GM23338 (cell line): ENCODE data around the gene MAP2K7. TPM values are rescaled to one million over a fixed set of nuclear protein-coding genes. Genes with fewer than 3 reads are reported as not detected.

Experiments used
- ATAC-seq: fragments of 200-7000 bp; cut with Tn5 transposase; 3 replicates; pipeline ENCODE4 v1.9.1; 2020
- DNase-seq: peaks from one replicate; pipeline ENCODE4 v3.0.0-alpha.2; 2015; ENCODE audit warnings: low spot score
- H2AFZ ChIP-seq: fragments of 200-600 bp; sonication (generic); 2 replicates; pipeline ENCODE4 v1.8.0; 2016; ENCODE audit warnings: antibody characterized with exemption, mild to moderate bottlenecking, moderate library complexity
- H3F3A ChIP-seq: fragments of 200-600 bp; sonication (generic); replicated peaks from 2 replicates; pipeline ENCODE4 v1.8.0; 2017; ENCODE audit warnings: antibody characterized with exemption, mixed run types, low read depth
- H3K27ac ChIP-seq: fragments of 200-600 bp; sonication (generic); 2 replicates; pipeline ENCODE4 v1.6.1; 2016; ENCODE audit warnings: low read depth
- H3K27me3 ChIP-seq: fragments of 200-600 bp; sonication (generic); 2 replicates; pipeline ENCODE4 v1.8.0; 2016; ENCODE audit warnings: mild to moderate bottlenecking, mixed run types, moderate library complexity; ENCODE audit not compliant: insufficient read depth
- H3K36me3 ChIP-seq: fragments of 200-600 bp; sonication (generic); 2 replicates; pipeline ENCODE4 v1.8.0; 2016; ENCODE audit warnings: mild to moderate bottlenecking; ENCODE audit not compliant: insufficient read depth
- H3K4me1 ChIP-seq: fragments of 200-600 bp; sonication (generic); 2 replicates; pipeline ENCODE4 v1.8.0; 2016; ENCODE audit warnings: mild to moderate bottlenecking, moderate library complexity; ENCODE audit not compliant: insufficient read depth
- H3K4me2 ChIP-seq: fragments of 200-600 bp; sonication (generic); 2 replicates; pipeline ENCODE4 v1.7.1; 2017; ENCODE audit warnings: mixed run types
- H3K4me3 ChIP-seq: fragments of 200-600 bp; sonication (generic); 2 replicates; pipeline ENCODE4 v1.6.1; 2016; ENCODE audit warnings: mixed run types
- H3K79me2 ChIP-seq: fragments of 200-600 bp; sonication (generic); replicated peaks from 2 replicates; pipeline ENCODE4 v1.8.0; 2017; ENCODE audit warnings: mild to moderate bottlenecking; ENCODE audit not compliant: insufficient read depth
- H3K9me2 ChIP-seq: fragments of 200-600 bp; sonication (generic); 2 replicates; pipeline ENCODE4 v1.8.0; 2017; ENCODE audit not compliant: insufficient read depth
- H4K20me1 ChIP-seq: fragments of 200-600 bp; sonication (generic); replicated peaks from 2 replicates; pipeline ENCODE4 v1.8.0; 2017; ENCODE audit warnings: mild to moderate bottlenecking; ENCODE audit not compliant: insufficient read depth
- H3K27ac Mint-ChIP-seq: 2 replicates; pipeline ENCODE4 v1.8.0; 2020; ENCODE audit warnings: inconsistent platforms, mild to moderate bottlenecking, moderate library complexity, mixed read lengths
- H3K27me3 Mint-ChIP-seq: 3 replicates; pipeline ENCODE4 v1.8.0; 2022; ENCODE audit warnings: low read depth, mild to moderate bottlenecking, moderate library complexity, mixed read lengths, inconsistent platforms; ENCODE audit not compliant: insufficient read depth, poor library complexity
- H3K36me3 Mint-ChIP-seq: 3 replicates; pipeline ENCODE4 v1.8.0; 2021; ENCODE audit warnings: low read depth, mild to moderate bottlenecking, inconsistent platforms, moderate library complexity, mixed read lengths
- H3K4me1 Mint-ChIP-seq: 3 replicates; pipeline ENCODE4 v1.8.0; 2020; ENCODE audit warnings: mild to moderate bottlenecking, inconsistent platforms, mixed read lengths
- H3K4me3 Mint-ChIP-seq: 3 replicates; pipeline ENCODE4 v1.8.0; 2021; ENCODE audit warnings: moderate library complexity, mild to moderate bottlenecking, inconsistent platforms, mixed read lengths
- H3K9me3 Mint-ChIP-seq: 3 replicates; pipeline ENCODE4 v1.8.0; 2020; ENCODE audit warnings: moderate library complexity, mild to moderate bottlenecking, inconsistent platforms, mixed read lengths
- CREB1 ChIP-seq: fragments of 250-450 bp; sonication (Bioruptor Pico); IDR thresholded peaks from 2 replicates; pipeline ENCODE4 v1.5.0; 2020; ENCODE audit warnings: low read depth, mild to moderate bottlenecking, moderate library complexity
- CTCF ChIP-seq, 2 experiments: fragments of 200-600 bp in 1 of 2; sonication (generic) in 1 of 2; conservative IDR thresholded peaks; 2 replicates each; pipeline versions ENCODE4 v1.5.1 to v1.6.1; 2016 to 2017; ENCODE audit warnings: antibody characterized with exemption in 2 of 2, low read depth in 2 of 2, mild to moderate bottlenecking in 2 of 2, moderate library complexity in 1 of 2
- ETS1 ChIP-seq: IDR thresholded peaks from 2 replicates; pipeline ENCODE4 v1.6.1; 2016; ENCODE audit warnings: antibody characterized with exemption
- EZH2 ChIP-seq: fragments of 200-600 bp; sonication (generic); IDR thresholded peaks from one replicate; pipeline ENCODE4 v1.8.0; 2017; ENCODE audit warnings: antibody characterized with exemption, mild to moderate bottlenecking, low read depth; ENCODE audit not compliant: unreplicated experiment
- EZH2phosphoT487 ChIP-seq: fragments of 200-600 bp; sonication (generic); IDR thresholded peaks from one replicate; pipeline ENCODE4 v1.8.1; 2018; ENCODE audit warnings: antibody characterized with exemption; ENCODE audit not compliant: unreplicated experiment
- JUNB ChIP-seq: IDR thresholded peaks from one replicate; pipeline ENCODE4 v1.6.1; 2016; ENCODE audit warnings: antibody characterized with exemption; ENCODE audit not compliant: unreplicated experiment
- NANOG ChIP-seq: IDR thresholded peaks from 2 replicates; pipeline ENCODE4 v1.6.1; 2016; ENCODE audit warnings: antibody characterized with exemption, borderline replicate concordance
- POLR2AphosphoS5 ChIP-seq: IDR thresholded peaks from 2 replicates; pipeline ENCODE4 v1.6.1; 2016; ENCODE audit warnings: antibody characterized with exemption, low read depth
- REST ChIP-seq: IDR thresholded peaks from one replicate; pipeline ENCODE4 v1.6.1; 2018; ENCODE audit warnings: antibody characterized with exemption; ENCODE audit not compliant: unreplicated experiment
- STAT1 ChIP-seq: IDR thresholded peaks from one replicate; pipeline ENCODE4 v1.6.1; 2016; ENCODE audit warnings: antibody characterized with exemption; ENCODE audit not compliant: unreplicated experiment
- ZNF114 ChIP-seq: fragments of 250-450 bp; sonication (Bioruptor Pico); IDR thresholded peaks from 2 replicates; pipeline ENCODE4 v1.5.0; 2020; ENCODE audit warnings: mild to moderate bottlenecking, moderate library complexity
- ZNF331 ChIP-seq: fragments of 250-450 bp; sonication (Bioruptor Pico); IDR thresholded peaks from 2 replicates; pipeline ENCODE4 v1.5.0; 2020; ENCODE audit warnings: low read depth, mild to moderate bottlenecking, moderate library complexity
- polyA plus RNA-seq: library from polyadenylated mRNA; unstranded; fragments of >200 nt; fragmentation: Nextera tagmentation; extraction: Ambion mirVana; gene quantifications from 2 replicates; pipeline ENCODE4 v1.2.1, GENCODE V29; 2016
- total RNA-seq: library from RNA; depleted of rRNA; stranded (reverse); fragments of >200 nt; shearing (Covaris generic); gene quantifications from 2 replicates; pipeline ENCODE4 v1.2.3, GENCODE V29; 2014

The MAP2K7 gene
- total and polyA plus RNA-seq, 2 experiments from 2014 or later: 11.3 to 22.6 TPM

DNA sequence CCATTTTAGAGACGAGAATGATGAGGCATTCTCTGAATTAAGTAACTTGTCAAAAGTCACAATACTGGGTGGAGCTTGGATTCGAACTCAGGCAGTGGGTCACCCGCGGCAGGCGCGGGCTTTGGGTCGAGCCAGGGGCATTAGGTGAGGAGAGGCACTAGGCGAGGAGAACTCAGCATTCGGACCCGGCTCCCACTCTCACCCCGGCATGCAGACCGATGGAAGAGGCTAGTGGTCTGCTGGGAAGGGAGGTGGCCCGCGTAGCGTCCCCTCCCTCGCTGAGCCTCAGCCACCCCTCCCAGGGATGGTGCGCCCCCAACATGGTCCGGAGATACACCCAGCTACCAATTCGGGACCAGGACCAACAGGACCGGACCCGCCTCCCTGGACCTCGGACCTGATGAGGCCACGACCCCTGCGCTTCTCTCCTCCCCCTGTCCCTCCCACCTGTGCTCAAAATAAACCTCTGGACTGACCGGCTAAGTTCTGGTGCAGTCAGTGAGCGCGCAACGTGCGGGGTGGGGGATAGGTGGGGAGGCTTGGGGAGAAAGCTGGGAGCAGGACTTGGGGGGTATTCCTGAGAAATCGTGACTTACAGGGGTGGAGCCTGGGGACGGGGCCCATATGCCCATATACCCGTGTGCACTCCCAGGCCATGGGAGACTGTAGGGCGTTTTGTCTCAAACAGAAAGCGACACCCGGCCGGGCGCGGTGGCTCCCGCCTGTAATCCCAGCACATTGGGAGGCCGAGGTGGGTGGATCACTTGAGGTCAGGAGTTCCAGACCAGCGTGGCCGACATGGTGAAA lies 15.1 kb downstream of the MAP2K7 start (continued):
- TF ChIP-seq POLR2AphosphoS5 (no peak), ETS1 (no peak), CTCF (conservative IDR thresholded peaks at IDR 0.05; ENCODE audit: low read depth in 2 of 2) (no peak), EZH2 (no peak), EZH2phosphoT487 (no peak), JUNB (no peak), STAT1 (no peak), ZNF331 (CRISPR knock-in tag) (no peak), CREB1 (no peak), ZNF114 (CRISPR knock-in tag) (no peak)

DNA sequence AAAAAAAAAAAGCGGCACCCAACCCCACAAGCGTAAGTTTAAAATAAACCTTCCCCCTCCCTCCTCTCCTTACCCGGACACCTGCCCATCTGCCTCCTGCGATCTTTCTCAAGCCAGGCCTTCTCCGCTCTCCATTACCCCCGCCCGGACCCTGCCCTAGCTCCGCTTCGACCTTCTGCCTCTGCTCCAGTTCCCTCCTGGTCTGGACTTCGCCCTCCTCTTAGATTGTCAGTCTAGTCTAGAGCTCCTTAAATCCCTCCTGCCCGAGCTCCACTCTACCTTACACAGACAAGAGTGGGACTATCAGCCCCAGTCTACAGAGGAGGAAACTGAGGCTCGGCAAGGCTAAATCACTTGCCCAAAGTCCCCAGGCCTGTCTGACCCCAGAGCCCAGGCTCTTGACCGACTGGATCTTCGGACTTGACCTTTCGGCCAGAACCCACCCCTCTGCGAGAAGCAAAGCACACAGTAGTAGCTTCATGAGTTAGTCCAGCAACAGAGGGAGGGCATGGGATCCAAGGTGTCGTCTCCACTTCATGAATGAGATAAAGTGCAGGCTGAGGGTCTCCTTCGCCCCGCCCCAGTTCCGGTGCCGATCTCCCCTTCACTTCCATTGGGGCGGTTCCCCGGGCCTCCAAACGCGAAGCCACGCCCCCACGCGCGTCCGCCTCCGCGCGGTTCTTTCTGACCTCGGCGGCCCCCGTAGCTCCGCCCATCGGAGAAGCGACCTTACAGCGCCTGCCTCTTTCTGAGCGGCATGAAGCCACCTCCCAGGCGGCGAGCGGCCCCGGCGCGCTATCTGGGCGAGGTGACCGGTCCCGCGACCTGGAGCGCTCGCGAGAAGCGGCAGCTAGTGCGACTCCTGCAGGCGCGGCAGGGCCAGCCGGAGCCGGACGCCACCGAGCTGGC lies 16.2 kb downstream of the MAP2K7 start, which contains the start of gene SNAPC2:
Gene SNAPC2 (plus strand): TSS at position 729 of the 909 bp plus-strand sequence. CDS start 29 bp downstream, at position 758.
- peaks cover 44% of the 10 kb centered on the region for H3K27me3 ChIP-seq
- TF ChIP-seq ZNF331 (CRISPR knock-in tag): no peak
- no peak for TF ChIP-seq JUNB
- TF ChIP-seq EZH2: no peak
- TF ChIP-seq EZH2phosphoT487: no peak
- no peak; the same call in 1 of the 2 replicates for TF ChIP-seq CREB1
- no peak for TF ChIP-seq NANOG
- no peak for TF ChIP-seq REST
- TF ChIP-seq ETS1: peak; percentile 61; the same call in 1 of the 2 replicates
- TF ChIP-seq POLR2AphosphoS5: peak; percentile 88
- no peak for TF ChIP-seq ZNF114 (CRISPR knock-in tag)
- TF ChIP-seq STAT1: no peak

More for the DNA sequence above, 16.2 kb downstream of the MAP2K7 start, which contains the start of gene SNAPC2:
- H3K4me3 ChIP-seq: peak within 1 kb of the TSS; percentile 86
- no peaks in the 10 kb centered on the region for H3K9me2 ChIP-seq
- peak within 1 kb of the TSS; percentile 74 for H3K4me3 Mint-ChIP-seq
- no peaks in the 10 kb centered on the region for H3K36me3 ChIP-seq
- ATAC-seq: peak; percentile 25
- peak within 1 kb of the TSS; percentile 91 for H3K4me2 ChIP-seq
- H3K4me1 Mint-ChIP-seq: peaks cover 15% of the 10 kb centered on the region
- H3K4me1 ChIP-seq: no peaks in the 10 kb centered on the region; the same call in 1 of the 2 replicates
- H3K9me3 Mint-ChIP-seq: peaks cover 2% of the 10 kb centered on the region; the same call in 1 of the 3 replicates
- H3K27me3 Mint-ChIP-seq: peaks cover 49% of the 10 kb centered on the region
- peak; percentile 97 for DNase-seq
- H2AFZ ChIP-seq: peak within 1 kb of the TSS; percentile 90; the same call in 1 of the 2 replicates
- peaks cover 10% of the 10 kb centered on the region; the same call in 1 of the 3 replicates for H3K36me3 Mint-ChIP-seq
- peak within 1 kb of the TSS; percentile 69; the same call in 1 of the 2 replicates for H3K27ac ChIP-seq
- peak within 1 kb of the TSS; percentile 88 for H3K27ac Mint-ChIP-seq
- H4K20me1 ChIP-seq: peaks cover 9% of the 10 kb centered on the region; the same call in 1 of the 2 replicates
- H3F3A ChIP-seq: peaks cover 29% of the 10 kb centered on the region
- H3K79me2 ChIP-seq: no peaks in the 10 kb centered on the region
